Measurements from ENCODE around the gene CPD.
"Not testable (repeated sequence)": the region's sequence is repeated elsewhere in the genome, so short reads cannot be mapped to it uniquely, and the experiment has no call there.

DNA sequence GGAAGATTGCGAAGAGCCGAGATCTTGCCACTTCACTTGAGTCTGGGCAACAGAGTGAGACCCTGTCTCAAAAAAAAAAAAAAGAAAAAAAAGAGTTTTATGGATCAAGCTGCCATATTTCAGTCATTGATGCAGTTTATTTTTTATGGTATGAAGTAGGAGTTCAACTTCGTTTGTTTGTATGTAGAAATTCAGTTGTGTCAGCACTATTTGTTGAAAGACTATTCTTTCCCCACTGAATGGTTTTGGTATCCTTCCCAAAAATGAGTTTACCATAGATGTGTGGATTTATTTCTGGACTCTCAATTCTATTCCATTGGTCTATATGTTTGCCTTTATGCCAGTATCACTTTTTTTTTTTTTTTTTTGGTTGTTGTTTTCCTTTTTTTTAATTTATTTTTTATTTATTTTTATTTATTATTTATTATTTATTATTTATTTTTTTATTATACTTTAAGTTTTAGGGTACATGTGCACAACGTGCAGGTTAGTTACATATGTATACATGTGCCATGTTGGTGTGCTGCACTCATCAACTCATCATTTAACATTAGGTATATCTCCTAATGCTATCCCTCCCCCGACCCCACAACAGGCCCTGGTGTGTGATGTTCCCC, 80.2 kb downstream of the CPD start:
- TF ChIP-seq POLR2AphosphoS5, CTCF, EP300, POLR2A (IDR thresholded peaks at IDR 0.05): not testable (repeated sequence)

Measured in sigmoid colon (tissue), 4 donors.